HuH-7 (cell line): ENCODE results near the gene TRMT10B.
"Not testable (repeated sequence)": the region's sequence is repeated elsewhere in the genome, so short reads cannot be mapped to it uniquely, and the experiment has no call there.

Source experiments
- DNase-seq: peaks from one replicate; pipeline ENCODE4 v3.0.0; 2011; ENCODE audit warnings: low spot score

The TRMT10B gene

DNA sequence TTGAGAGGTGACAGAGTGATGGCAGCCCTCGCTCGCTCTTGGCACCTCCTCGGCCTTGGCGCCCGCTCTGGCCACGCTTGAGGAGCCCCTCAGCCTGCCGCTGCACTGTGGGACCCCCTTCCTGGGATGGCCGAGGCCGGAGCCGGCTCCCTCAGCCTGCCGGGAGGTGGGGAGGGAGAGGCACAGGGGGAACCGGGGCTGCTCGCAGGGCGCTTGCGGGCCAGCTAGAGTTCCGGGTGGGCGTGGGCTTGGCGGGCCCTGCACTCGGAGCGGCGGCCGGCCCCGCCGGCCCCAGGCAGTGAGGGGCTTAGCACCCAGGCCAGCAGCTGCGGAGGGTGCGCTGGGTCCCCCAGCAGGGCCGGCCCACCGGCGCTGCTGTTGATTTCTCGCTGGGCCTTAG, 1.9 kb upstream of the TRMT10B start:
- not testable (repeated sequence) for DNase-seq

- DNase-seq, result not testable (repeated sequence)
Observed at GRCh38 chr9:37752112-37752511, 1.5 kb upstream of the TRMT10B start.

DNA sequence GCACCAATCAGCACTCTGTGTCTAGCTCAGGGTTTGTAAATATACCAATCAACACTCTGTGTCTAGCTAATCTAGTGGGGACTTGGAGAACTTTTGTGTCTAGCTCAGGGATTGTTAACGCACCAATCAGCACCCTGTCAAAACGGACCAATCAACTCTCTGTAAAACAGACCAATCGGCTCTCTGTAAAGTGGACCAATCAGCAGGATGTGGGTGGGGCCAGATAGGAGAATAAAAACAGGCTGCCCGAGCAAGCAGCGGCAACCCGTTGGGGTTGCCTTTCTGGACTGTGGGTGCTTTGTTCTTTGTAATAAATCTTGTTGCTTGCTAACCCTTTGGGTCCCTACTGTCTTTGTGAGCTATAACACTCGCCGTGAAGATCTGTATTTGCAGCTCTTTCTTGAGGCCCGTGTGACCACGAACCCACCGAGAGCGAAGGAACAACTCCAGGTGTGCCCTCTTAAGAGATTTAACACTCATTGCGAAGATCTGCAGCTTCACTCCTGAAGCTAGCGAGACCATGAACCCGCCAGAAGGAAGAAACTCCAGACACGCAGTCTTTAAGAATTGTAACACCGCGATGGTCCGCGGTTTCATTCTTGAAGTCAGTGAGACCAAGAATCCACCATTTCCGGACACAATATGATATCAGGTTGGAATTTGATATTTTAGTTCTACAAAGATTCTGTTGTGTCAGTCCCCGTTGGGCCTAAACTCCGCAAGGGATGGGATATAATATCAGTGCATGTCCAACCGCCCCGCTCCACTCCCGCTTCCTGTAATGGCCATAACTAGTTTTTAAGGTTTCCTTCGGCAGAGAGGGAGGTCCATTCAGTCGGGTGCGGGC, 740 bp upstream of the TRMT10B start:
- DNase-seq, result no peak

- DNase-seq, result no peak
Observed at GRCh38 chr9:37758747-37759146, 5.1 kb downstream of the TRMT10B start.

- DNase-seq, result no peak
Observed at GRCh38 chr9:37760416-37761161, 7.0 kb downstream of the TRMT10B start.

DNA sequence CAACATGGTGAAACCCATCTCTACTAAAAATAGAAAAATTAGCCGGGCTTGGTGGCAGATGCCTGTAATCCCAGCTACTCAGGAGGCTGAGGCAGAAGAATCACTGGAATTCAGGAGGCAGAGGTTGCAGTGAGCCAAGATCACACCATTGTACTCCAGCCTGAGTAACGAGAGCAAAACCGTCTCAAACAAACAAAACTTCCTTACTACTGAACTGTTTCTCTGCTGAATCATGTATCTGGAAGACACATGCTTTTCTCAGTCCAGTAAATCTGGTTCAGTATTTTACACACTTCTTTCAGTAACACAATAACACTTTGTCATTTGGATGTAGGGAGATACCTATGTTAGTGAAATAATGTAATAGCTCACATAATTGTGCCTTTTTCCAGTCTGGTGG, 7.9 kb downstream of the TRMT10B start:
- DNase-seq, result no peak

DNA sequence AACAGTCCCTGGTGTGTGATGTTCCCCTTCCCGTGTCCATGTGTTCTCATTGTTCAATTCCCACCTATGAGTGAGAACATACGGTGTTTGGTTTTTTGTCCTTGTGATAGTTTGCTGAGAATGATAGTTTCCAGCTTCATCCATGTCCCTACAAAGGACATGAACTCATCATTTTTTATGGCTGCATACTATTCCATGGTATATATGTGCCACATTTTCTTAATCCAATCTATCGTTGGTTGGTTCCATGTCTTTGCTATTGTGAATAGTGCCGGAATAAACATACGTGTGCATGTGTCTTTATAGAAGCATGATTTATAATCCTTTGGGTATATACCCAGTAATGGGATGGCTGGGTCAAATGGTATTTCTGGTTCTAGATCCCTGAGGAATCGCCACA, 11.7 kb downstream of the TRMT10B start:
- not testable (repeated sequence) for DNase-seq

- no peak for DNase-seq
Observed at GRCh38 chr9:37769306-37769705, 15.7 kb downstream of the TRMT10B start.

DNA sequence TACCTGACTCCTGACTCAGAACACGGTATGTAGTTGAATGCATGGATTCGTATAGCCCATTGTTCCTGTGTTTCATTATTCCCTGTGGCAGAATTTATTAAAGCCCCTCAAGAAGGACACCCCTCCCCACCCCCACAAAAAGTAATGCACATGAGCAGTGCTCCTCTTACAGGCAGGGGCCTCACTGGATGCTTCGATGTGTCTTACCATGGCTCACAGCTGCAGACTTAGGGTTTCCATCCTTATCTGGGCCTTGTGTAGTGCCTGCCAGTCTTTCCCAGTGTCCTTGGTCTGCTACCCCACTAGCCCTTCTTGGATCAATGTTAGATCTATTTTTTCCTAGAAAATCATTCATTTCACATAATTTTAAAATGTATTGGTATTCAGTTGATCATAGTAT, 16.4 kb downstream of the TRMT10B start:
- no peak for DNase-seq

GRCh38 chr9:37775216-37775919, 21.8 kb downstream of the TRMT10B start:
- no peak for DNase-seq

- no peak for DNase-seq
Observed at GRCh38 chr9:37776328-37776727, 22.7 kb downstream of the TRMT10B start.

DNA sequence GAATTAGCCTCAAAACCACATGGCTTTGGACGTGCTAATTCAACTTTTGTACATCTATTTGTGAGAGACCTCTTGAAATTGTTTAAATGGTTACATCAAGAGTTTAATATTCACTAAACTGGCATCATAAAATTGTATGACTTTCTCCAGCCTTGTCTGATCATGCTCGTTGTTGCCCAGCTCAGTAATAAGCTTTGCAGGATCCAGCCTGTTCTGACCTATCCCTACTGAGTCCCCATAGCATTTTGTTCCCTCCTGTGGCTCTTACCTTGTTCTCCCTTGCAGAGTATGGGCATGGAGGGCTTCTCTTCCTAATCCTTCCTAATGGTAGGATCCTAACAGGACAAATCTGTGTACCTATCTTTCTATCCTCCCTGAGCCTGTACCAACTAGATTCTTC, 24.9 kb downstream of the TRMT10B start:
- no peak for DNase-seq

DNA sequence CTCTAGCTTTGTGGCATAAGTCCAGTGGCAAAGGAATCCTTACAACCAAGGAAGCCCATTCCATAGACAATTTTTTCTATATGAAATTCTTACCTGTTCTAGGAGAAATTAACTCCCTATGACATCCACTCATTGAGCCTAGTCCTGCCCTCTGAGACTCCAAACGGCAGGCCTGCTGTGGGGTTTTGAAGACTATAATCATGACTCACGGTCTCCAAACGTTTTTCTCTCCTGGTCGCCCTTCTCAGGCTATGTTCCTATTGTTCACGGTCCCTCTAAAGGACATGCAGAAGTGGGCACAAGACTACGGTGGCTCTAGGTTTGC, 30.6 kb downstream of the TRMT10B start:
- no peak for DNase-seq

- DNase-seq, result peak; percentile 98
Observed at GRCh38 chr9:37784616-37785483, 31.2 kb downstream of the TRMT10B start, which contains the start of gene EXOSC3. Gene EXOSC3 (minus strand): TSS chr9:37785064. CDS start chr9:37785044, 20 bp downstream.

DNA sequence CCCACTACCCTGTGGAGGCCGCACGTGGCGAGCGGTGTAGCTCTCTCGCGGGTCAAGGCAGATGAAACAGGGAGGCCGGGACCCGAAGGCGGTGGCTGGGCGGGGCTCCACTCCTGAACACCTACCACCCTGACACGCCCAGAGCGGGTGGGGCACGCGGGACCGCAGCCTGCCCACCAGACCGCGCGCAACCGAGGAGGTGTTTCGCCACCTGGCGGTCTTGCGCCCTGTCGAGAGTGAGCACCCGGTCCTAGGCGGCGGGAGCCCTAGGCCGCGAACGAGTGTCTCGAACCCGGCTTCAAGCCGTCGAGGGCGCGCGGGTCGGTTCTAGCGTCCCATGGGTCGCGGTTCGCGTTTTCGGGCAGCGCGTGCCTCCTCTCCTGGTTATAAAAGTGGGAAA, 33.5 kb downstream of the TRMT10B start:
- DNase-seq, result no peak

DNA sequence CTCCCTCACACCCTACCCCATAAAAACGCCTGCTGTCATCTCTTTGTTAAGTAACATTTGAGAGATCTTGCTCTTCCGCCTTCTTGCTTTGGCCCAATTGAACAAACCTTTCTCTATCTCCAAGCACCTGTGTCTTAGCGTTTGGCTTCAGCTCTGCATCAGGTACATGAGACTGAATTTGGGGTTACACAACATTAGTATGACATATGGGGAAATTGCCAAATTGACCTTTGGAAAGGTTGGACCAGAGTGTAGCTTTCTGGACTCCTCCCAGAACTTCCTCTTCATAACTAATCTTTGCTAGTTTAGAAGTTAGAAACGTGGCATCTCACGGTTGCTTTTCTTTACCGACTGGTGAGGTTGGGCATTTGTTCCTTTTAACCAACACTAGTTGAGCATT, 34.7 kb downstream of the TRMT10B start:
- DNase-seq, result no peak

DNA sequence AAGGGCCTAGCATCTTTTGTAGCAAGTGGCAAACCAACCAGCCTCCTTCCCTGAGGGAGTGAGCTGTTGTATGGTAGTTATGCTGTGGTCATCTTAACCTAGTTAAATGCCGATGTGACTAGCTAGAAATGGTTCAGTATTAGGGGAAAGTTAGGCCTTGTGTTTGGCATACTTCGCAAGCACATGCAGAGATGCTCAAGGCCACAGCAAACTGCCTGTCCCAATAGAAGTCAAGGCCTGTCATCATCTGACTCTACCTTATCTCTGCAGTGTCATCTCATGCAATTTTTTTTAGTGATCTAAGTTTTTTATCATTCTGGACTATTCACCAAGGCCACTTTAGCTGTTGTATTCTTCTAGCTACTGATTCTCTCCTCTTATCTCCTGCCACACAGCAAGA, 36.5 kb downstream of the TRMT10B start:
- DNase-seq, result no peak

- no peak for DNase-seq
Observed at GRCh38 chr9:37792122-37792521, 38.5 kb downstream of the TRMT10B start.

GRCh38 chr9:37796232-37796631, 42.6 kb downstream of the TRMT10B start:
- no peak for DNase-seq

DNA sequence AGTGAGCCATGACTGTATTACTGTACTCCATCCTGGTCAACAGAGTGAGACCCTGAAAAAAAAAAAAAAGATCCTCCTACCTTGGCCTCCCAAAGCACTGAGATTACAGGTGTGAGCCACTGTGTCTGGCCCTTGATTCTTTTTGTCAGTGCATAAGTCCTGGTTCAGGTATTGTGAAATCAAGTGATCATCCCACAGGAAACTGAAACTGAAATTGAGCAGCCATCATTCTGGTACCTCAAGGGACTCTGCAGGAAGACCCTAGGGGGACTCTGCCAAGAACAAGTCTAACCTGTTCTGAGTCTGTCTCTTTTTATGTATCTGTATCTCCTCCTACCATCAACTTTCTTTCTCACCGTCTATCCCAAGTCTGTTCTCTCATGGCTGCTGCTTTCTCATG, 45.1 kb downstream of the TRMT10B start:
- no peak for DNase-seq

DNA sequence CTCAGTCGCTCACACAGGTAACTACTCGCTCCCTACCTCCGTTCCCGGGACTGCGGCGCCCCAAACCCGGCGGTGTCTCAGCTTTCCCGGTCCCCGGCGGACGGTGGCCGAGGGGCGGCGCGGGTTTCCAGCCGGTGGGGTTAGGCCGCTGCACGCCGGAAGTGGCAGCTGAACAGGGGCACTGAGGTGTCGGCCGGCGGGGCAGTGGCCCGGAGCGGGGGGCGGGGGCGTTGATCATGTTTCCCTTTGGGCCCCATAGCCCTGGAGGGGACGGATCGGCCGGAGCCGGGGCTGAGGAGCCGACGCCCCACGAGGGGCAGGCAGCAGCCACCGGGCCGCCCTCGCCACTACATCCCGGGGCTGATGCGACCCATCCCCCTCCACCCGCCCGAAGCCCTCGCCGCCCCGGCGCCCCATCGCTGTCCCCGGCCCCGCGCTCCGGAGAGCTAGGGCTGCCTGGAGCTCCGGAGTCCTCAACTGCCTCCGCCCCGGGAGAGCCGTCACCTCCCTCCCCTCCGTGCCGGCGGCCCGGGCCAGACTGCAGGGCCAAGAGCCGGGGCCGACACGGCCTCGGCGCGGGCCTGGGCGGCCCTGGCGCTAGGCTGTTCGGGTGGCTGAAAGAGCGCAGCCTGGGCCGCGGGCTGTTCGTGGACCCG, 47.2 kb downstream of the TRMT10B start, which contains the start of gene DCAF10:
Gene DCAF10 (plus strand): TSS at position 167 of the 656 bp plus-strand sequence. CDS start 70 bp downstream, at position 237.
- peak; percentile 97 for DNase-seq
